CD14-positive monocyte (primary cell): ENCODE results near the gene UBTFL1. TPM values are rescaled to one million over a fixed set of nuclear protein-coding genes. Genes with fewer than 3 reads are reported as not detected.

Source experiments
- DNase-seq, 3 donors: peaks; one replicate each; pipeline ENCODE4 v3.0.0-alpha.2; 2011 to 2022
- H2AFZ ChIP-seq: 2 replicates; pipeline ENCODE4 v1.6.0; 2012; ENCODE audit warnings: mild to moderate bottlenecking, low read depth, low read length, inconsistent platforms; ENCODE audit not compliant: insufficient read depth, poor library complexity, severe bottlenecking
- H3K27ac ChIP-seq, 2 donors: 1 replicate in 1 of 2; 2 replicates in 1 of 2; pipeline ENCODE4 v1.5.1; 2012 to 2013; ENCODE audit warnings: low read length in 2 of 2, control low read depth in 1 of 2, inconsistent platforms in 1 of 2, low read depth in 1 of 2, mild to moderate bottlenecking in 1 of 2
- H3K27me3 ChIP-seq, 2 donors: one replicate each; pipeline versions ENCODE4 v1.6.0 to v1.6.1; 2011 to 2013; ENCODE audit warnings: low read length in 2 of 2; ENCODE audit not compliant: control insufficient read depth in 2 of 2, insufficient read depth in 2 of 2
- H3K36me3 ChIP-seq, 2 donors: replicated peaks in 1 of 2; 1 replicate in 1 of 2; 2 replicates in 1 of 2; pipeline versions ENCODE4 v1.5.1 to v1.6.1; 2012 to 2013; ENCODE audit warnings: low read length in 2 of 2, control low read depth in 1 of 2, inconsistent platforms in 1 of 2, mild to moderate bottlenecking in 1 of 2; ENCODE audit not compliant: insufficient read depth in 2 of 2, control insufficient read depth in 1 of 2
- H3K4me1 ChIP-seq, 2 donors: 1 replicate in 1 of 2; 2 replicates in 1 of 2; pipeline versions ENCODE4 v1.5.1 to v1.6.1; 2012 to 2013; ENCODE audit warnings: low read length in 2 of 2, control low read depth in 1 of 2, inconsistent platforms in 1 of 2, mild to moderate bottlenecking in 1 of 2, moderate library complexity in 1 of 2; ENCODE audit not compliant: insufficient read depth in 2 of 2, control insufficient read depth in 1 of 2
- H3K4me2 ChIP-seq: replicated peaks from 2 replicates; pipeline ENCODE3; 2012; ENCODE audit warnings: low read length, moderate library complexity, mild to moderate bottlenecking; ENCODE audit not compliant: poor library complexity, severe bottlenecking; ENCODE audit errors: extremely low read depth
- H3K4me3 ChIP-seq, 3 experiments: fragments of 200-600 bp in 1 of 3; sonication (generic) in 1 of 3; replicated peaks in 1 of 3; 1 replicate in 2 of 3; 2 replicates in 1 of 3; pipeline ENCODE4 v1.5.1; 2011 to 2013; ENCODE audit warnings: low read length in 3 of 3, mild to moderate bottlenecking in 3 of 3, control low read depth in 2 of 3, low read depth in 2 of 3, inconsistent platforms in 1 of 3, moderate library complexity in 1 of 3
- H3K79me2 ChIP-seq: 2 replicates; pipeline ENCODE4 v1.6.0; 2012; ENCODE audit warnings: mild to moderate bottlenecking, control low read depth, inconsistent platforms, low read length, moderate library complexity; ENCODE audit not compliant: insufficient read depth
- H3K9ac ChIP-seq: 2 replicates; pipeline ENCODE4 v1.6.0; 2017; ENCODE audit warnings: low read length, mild to moderate bottlenecking; ENCODE audit not compliant: insufficient read depth, poor library complexity, severe bottlenecking
- H3K9me3 ChIP-seq, 2 donors: replicated peaks in 1 of 2; 1 replicate in 1 of 2; 2 replicates in 1 of 2; pipeline versions ENCODE4 v1.5.1 to v1.6.1; 2012 to 2013; ENCODE audit warnings: low read length in 2 of 2, control low read depth in 1 of 2; ENCODE audit not compliant: control insufficient read depth in 1 of 2, insufficient read depth in 1 of 2
- H4K20me1 ChIP-seq: 2 replicates; pipeline ENCODE4 v1.6.0; 2012; ENCODE audit warnings: mild to moderate bottlenecking, low read length, control low read depth, moderate library complexity; ENCODE audit not compliant: insufficient read depth
- H3K27ac Mint-ChIP-seq, 7 donors: one replicate each; pipeline ENCODE4 v1.8.0; 2020; ENCODE audit warnings: mild to moderate bottlenecking in 7 of 7, mixed read lengths in 7 of 7, moderate library complexity in 6 of 7, inconsistent platforms in 2 of 7
- H3K27me3 Mint-ChIP-seq, 3 donors: one replicate each; pipeline ENCODE4 v1.8.0; 2021 to 2022; ENCODE audit warnings: low read depth in 3 of 3, mild to moderate bottlenecking in 3 of 3, mixed read lengths in 3 of 3, moderate library complexity in 3 of 3, inconsistent platforms in 1 of 3
- H3K36me3 Mint-ChIP-seq, 2 donors: one replicate each; pipeline ENCODE4 v1.8.0; 2020; ENCODE audit warnings: mixed read lengths in 2 of 2, inconsistent platforms in 1 of 2, mild to moderate bottlenecking in 1 of 2
- H3K4me1 Mint-ChIP-seq: one replicate; pipeline ENCODE4 v1.8.0; 2020; ENCODE audit warnings: mild to moderate bottlenecking, mixed read lengths
- H3K4me3 Mint-ChIP-seq, 2 donors: one replicate each; pipeline ENCODE4 v1.8.0; 2020; ENCODE audit warnings: mild to moderate bottlenecking in 2 of 2, mixed read lengths in 2 of 2, moderate library complexity in 1 of 2
- H3K9me3 Mint-ChIP-seq, 7 donors: one replicate each; pipeline ENCODE4 v1.8.0; 2020 to 2022; ENCODE audit warnings: mixed read lengths in 7 of 7, mild to moderate bottlenecking in 6 of 7, moderate library complexity in 6 of 7, inconsistent platforms in 2 of 7
- CTCF ChIP-seq: fragments of 200-600 bp; IDR thresholded peaks from one replicate; pipeline ENCODE4 v1.8.0; 2022; ENCODE audit warnings: antibody characterized with exemption, mild to moderate bottlenecking
- WGBS: methylation state at CpG from one replicate; pipeline ENCODE4 v1.1.5; 2013; ENCODE audit warnings: missing lambda C conversion rate; ENCODE audit not compliant: insufficient coverage; 5-methylcytosine and 5-hydroxymethylcytosine counted together
- intact Hi-C, 2 donors: fragments of 100-400 bp; cut with micrococcal nuclease; formaldehyde crosslinking; loops; one replicate each; pipeline versions ENCODE4 v1.15.0 to v1.15.1; 2023
- polyA plus RNA-seq, 3 donors: library from polyadenylated mRNA; depleted of rRNA in 1 of 3; unstranded in 2 of 3; stranded (reverse) in 1 of 3; fragments of 300-500 nt in 2 of 3; fragments of >200 nt in 1 of 3; fragmentation: Illumina TruSeq in 2 of 3; gene quantifications; 1 replicate in 2 of 3; 2 replicates in 1 of 3; pipeline ENCODE4 v1.2.3, GENCODE V29; 2012 to 2021

The UBTFL1 gene
- polyA plus RNA-seq, 3 donors, result not detected

- Histone ChIP-seq H3K4me2 (no peak overlapping the region), H3K9ac (no peak overlapping the region), H2AFZ (no peak overlapping the region), H3K27me3 (no peaks in the 10 kb centered on the region), H3K79me2 (no peaks in the 10 kb centered on the region), H3K4me3 (no peak overlapping the region), H3K27ac (no peak overlapping the region), H4K20me1 (no peaks in the 10 kb centered on the region), H3K4me1 (no peaks in the 10 kb centered on the region), H3K36me3 (no peaks in the 10 kb centered on the region), H3K9me3 (no peaks in the 10 kb centered on the region)
- TF ChIP-seq CTCF, result no peak
- Mint-ChIP-seq H3K36me3 (no peaks in the 10 kb centered on the region), H3K9me3 (peaks cover 0 to 3% (median 0%) of the 10 kb centered on the region in 7 donors), H3K4me3 (no peak overlapping the region), H3K27me3 (peaks cover 0 to 5% (median 0%) of the 10 kb centered on the region in 3 donors), H3K27ac (no peak overlapping the region), H3K4me1 (no peaks in the 10 kb centered on the region)
- WGBS, result no CpG with 5 or more reads among the region's 4 CpGs
- intact Hi-C loops, result no loop called here
- no peak for DNase-seq
Observed at GRCh38 chr11:90120191-90120590, 34.4 kb downstream of the UBTFL1 start.

- intact Hi-C loops, result no loop called here
- Mint-ChIP-seq H3K27ac (no peak overlapping the region), H3K4me1 (no peaks in the 10 kb centered on the region), H3K4me3 (no peak overlapping the region), H3K36me3 (no peaks in the 10 kb centered on the region), H3K9me3 (peaks cover 0 to 8% (median 4%) of the 10 kb centered on the region in 7 donors), H3K27me3 (peaks cover 0 to 3% (median 0%) of the 10 kb centered on the region in 3 donors)
- no peaks in the 10 kb centered on the region for H4K20me1 ChIP-seq
- H3K4me1 ChIP-seq, result no peaks in the 10 kb centered on the region
- no peak overlapping the region for H3K4me2 ChIP-seq
- H3K27me3 ChIP-seq, result no peaks in the 10 kb centered on the region
- H3K4me3 ChIP-seq, result no peak overlapping the region
- H3K9me3 ChIP-seq, result peaks cover 0 to 3% of the 10 kb centered on the region in 2 donors
- no peak overlapping the region for H3K9ac ChIP-seq
- no peak overlapping the region for H3K27ac ChIP-seq
- H3K79me2 ChIP-seq, result no peaks in the 10 kb centered on the region
- no CpG with 5 or more reads among the region's 1 CpG for WGBS
- no peak for TF ChIP-seq CTCF
- no peak overlapping the region for H2AFZ ChIP-seq
- DNase-seq, result no peak
- no peaks in the 10 kb centered on the region for H3K36me3 ChIP-seq
Observed at GRCh38 chr11:90124371-90124770, 38.6 kb downstream of the UBTFL1 start.
